ENCODE measurements around the gene PTPN14. TPM values are rescaled to one million over a fixed set of nuclear protein-coding genes. Genes with fewer than 3 reads are reported as not detected.

The PTPN14 gene
- total RNA-seq, 4 donors from 2014 or later: 42.8 to 63.8 (median 50.4) TPM

DNA sequence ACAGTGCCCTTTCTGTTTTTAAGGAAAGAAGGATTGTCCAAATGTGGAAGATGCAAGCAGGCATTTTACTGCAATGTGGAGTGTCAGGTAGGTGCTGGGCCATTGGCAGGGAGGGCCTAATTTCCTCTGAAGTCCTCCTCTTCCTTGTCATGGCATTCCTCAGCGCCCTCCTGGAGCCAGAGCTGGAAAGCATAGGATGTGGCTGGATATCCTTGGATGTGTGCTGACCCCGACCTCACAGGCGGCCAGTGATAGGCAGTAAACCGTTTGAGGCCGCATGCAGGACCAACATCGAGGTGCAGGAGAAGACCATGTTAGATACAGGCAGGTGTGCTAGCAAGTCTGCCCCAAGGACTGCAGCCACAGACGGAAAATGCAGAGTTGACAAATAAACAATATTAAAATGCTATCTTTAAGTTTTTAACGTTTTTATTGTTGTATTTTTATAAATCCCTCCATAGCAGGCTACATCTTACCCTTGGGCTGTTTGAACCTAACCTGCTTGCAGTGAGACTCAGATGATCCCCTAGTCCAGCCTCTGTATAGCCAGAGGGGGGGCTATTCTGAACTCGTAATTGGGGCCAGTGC lies 246.1 kb downstream of the PTPN14 start:
- Histone ChIP-seq H3K4me1 (peaks cover 0 to 6% of the 10 kb centered on the region in 2 donors), H3K4me3 (no peak overlapping the region), H3K27me3 (no peaks in the 10 kb centered on the region), H3K9me3 (no peaks in the 10 kb centered on the region), H3K36me3 (no peaks in the 10 kb centered on the region), H3K27ac (no peak overlapping the region)
- in situ Hi-C loops (cut with MboI; ENCODE audit: low sequenced_read_pairs in 4 of 4): no loop called here
- ATAC-seq: no peak
- TF ChIP-seq POLR2A (IDR thresholded peaks at IDR 0.05): no peak
- TF ChIP-seq, protein P1, sequence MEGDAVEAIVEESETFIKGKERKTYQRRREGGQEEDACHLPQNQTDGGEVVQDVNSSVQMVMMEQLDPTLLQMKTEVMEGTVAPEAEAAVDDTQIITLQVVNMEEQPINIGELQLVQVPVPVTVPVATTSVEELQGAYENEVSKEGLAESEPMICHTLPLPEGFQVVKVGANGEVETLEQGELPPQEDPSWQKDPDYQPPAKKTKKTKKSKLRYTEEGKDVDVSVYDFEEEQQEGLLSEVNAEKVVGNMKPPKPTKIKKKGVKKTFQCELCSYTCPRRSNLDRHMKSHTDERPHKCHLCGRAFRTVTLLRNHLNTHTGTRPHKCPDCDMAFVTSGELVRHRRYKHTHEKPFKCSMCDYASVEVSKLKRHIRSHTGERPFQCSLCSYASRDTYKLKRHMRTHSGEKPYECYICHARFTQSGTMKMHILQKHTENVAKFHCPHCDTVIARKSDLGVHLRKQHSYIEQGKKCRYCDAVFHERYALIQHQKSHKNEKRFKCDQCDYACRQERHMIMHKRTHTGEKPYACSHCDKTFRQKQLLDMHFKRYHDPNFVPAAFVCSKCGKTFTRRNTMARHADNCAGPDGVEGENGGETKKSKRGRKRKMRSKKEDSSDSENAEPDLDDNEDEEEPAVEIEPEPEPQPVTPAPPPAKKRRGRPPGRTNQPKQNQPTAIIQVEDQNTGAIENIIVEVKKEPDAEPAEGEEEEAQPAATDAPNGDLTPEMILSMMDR (IDR thresholded peaks at IDR 0.05 in 4 of 5, conservative IDR thresholded peaks at IDR 0.05 in 1 of 5): no peak
- DNase-seq: no peak
- intact Hi-C loops (cut with DNase I; ENCODE audit: low total_unique reads): no loop called here

DNA sequence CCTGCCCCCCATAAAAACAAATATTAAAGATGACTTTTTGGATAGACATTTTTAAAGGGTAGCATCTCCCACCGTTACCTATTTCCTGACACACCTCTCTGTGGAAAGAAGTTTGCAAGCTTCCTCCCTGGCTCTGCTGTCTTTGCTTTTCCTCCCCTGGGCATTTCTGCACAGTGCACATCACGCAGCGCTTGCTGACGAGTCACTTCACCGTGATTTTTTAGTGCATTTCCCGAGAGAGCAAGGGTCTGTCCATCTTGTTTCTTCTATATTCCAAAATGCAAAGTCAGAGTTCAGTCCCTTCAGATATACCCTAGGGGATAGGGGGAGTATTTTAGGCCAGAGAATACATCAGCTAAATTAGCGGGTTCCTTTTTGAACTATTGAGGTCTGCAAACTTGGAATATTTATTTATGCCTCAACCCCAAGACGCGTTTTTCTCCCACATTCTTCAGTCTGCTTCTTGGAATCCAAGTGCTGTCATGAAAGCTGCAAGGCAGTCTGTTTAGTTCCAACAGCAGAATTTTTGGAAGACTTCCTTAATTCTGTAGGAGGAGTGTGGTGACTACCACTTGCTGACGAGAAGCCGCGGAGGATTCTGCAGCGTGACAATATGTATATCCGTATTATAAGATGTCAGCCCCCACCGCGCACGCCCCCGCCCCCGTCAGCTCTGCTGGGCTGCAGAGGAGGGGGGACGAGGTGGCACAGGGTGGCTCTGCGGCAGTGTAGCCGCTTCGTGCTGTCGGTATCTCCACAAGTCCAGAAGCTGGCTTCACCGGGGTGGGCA lies 248.1 kb downstream of the PTPN14 start:
- TF ChIP-seq POLR2A (IDR thresholded peaks at IDR 0.05): no peak
- TF ChIP-seq, protein P1 (IDR thresholded peaks at IDR 0.05 in 4 of 5, conservative IDR thresholded peaks at IDR 0.05 in 1 of 5): no peak
- in situ Hi-C loops (cut with MboI; ENCODE audit: low sequenced_read_pairs in 4 of 4) (no loop called here), intact Hi-C loops (cut with DNase I; ENCODE audit: low total_unique reads) (no loop called here)
- ATAC-seq: no peak
- Histone ChIP-seq H3K36me3 (no peaks in the 10 kb centered on the region), H3K27ac (no peak overlapping the region), H3K4me1 (peaks cover 0 to 6% of the 10 kb centered on the region in 2 donors), H3K4me3 (no peak overlapping the region), H3K27me3 (no peaks in the 10 kb centered on the region), H3K9me3 (no peaks in the 10 kb centered on the region)
- no peak for DNase-seq

GRCh38 chr1:214301526-214301925 lies 249.9 kb downstream of the PTPN14 start:
- H3K27me3 ChIP-seq: no peaks in the 10 kb centered on the region
- no peak overlapping the region for H3K4me3 ChIP-seq
- no peaks in the 10 kb centered on the region for H3K36me3 ChIP-seq
- H3K4me1 ChIP-seq: peaks cover 7 to 19% of the 10 kb centered on the region in 2 donors
- no peak for TF ChIP-seq POLR2A (IDR thresholded peaks at IDR 0.05)
- TF ChIP-seq, protein P1 (IDR thresholded peaks at IDR 0.05 in 4 of 5, conservative IDR thresholded peaks at IDR 0.05 in 1 of 5): no peak
- H3K9me3 ChIP-seq: no peaks in the 10 kb centered on the region
- in situ Hi-C loops (cut with MboI; ENCODE audit: low sequenced_read_pairs in 4 of 4): no loop called here
- H3K27ac ChIP-seq: no peak overlapping the region
- DNase-seq (no peak), ATAC-seq (no peak)
- intact Hi-C loops (cut with DNase I; ENCODE audit: low total_unique reads): no loop called here

DNA sequence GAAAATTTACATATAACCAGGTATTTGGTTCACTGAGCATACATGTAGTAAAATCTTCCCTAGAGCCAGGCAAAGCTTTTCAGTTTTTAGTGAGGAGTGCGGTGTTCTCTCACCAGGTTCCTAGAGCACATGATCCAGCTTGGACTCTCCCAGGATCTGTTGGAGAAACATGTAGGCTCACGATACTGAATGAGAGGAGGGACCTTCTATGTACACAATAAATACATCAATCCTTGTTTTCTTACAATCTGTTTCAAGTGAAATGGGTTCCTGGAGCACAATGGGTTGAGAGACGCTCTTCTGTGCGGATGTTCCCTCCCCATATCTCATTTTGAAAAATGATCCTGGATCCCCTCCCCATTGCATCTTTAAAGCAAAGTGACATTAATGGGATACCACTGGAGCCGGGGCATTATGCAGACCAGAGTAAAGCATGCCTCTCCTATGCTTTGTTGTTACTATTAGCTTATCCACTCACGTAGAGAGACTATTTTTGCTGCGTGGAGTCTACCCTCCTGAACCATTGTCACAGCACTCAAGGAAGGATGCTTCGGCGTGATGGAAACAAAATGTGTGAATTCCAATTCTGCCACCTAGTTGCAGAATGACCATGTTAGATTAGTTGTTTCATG lies 251.1 kb downstream of the PTPN14 start:
- Histone ChIP-seq H3K36me3 (no peaks in the 10 kb centered on the region), H3K27me3 (no peaks in the 10 kb centered on the region), H3K4me1 (peaks cover 19 to 31% of the 10 kb centered on the region in 2 donors), H3K9me3 (no peaks in the 10 kb centered on the region), H3K27ac (no peak overlapping the region), H3K4me3 (no peak overlapping the region)
- ATAC-seq: no peak
- TF ChIP-seq POLR2A (IDR thresholded peaks at IDR 0.05): no peak
- TF ChIP-seq, protein P1 (IDR thresholded peaks at IDR 0.05 in 4 of 5, conservative IDR thresholded peaks at IDR 0.05 in 1 of 5): no peak
- intact Hi-C loops (cut with DNase I; ENCODE audit: low total_unique reads) (no loop called here), in situ Hi-C loops (cut with MboI; ENCODE audit: low sequenced_read_pairs in 4 of 4) (no loop called here)
- DNase-seq: no peak

Other genes with a start within 250 kb of the PTPN14 start
- gene CENPF, start 51.6 kb upstream of the PTPN14 start, total RNA-seq: 1 to 10 TPM in 2 of 4 donors, under 1 TPM in 2; 0.25 to 1.9 (median 0.92) TPM